ENCODE results near the gene CYP4V2. TPM values are rescaled to one million over a fixed set of nuclear protein-coding genes. Genes with fewer than 3 reads are reported as not detected.

The CYP4V2 gene
- total RNA-seq, 1 experiment from 2014 or later, result 8.6 TPM

DNA sequence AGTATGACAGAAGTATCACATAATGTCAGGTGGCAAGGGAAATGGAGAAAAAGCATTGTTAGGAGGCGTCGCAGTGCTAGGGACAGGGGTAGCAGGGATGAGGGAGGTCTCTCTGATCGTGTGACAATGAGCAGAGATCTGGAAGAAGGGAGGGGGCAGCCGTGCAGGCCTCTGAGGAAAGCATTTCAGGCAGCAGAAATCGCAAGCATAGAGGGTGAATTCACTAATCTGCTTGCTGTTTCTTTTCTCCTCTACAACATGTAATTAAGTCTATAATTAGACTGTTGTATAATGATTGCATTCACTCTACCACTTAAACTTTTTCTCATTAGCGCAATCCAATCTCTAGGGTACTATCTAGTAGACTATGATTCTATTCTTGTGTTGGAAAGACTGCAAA, 9.1 kb downstream of the CYP4V2 start:
- Histone ChIP-seq H3K27me3 (ENCODE audit: insufficient read depth, low read length) (no peaks in the 10 kb centered on the region), H2AFZ (ENCODE audit: low read depth, low read length, poor library complexity, severe bottlenecking) (no peak overlapping the region), H3K36me3 (ENCODE audit: control insufficient read depth in 1 of 2, insufficient read depth in 2 of 2, low read length in 2 of 2) (no peaks in the 10 kb centered on the region), H3K27ac (ENCODE audit: low read depth, low read length) (no peak overlapping the region), H3K79me2 (ENCODE audit: insufficient read depth, low read length) (no peaks in the 10 kb centered on the region), H3K4me1 (ENCODE audit: control insufficient read depth in 1 of 2, insufficient read depth in 2 of 2, low read length in 2 of 2) (peaks cover 0 to 17% of the 10 kb centered on the region in 2 experiments; a peak in 2 of 4 replicates), H3K9ac (ENCODE audit: low read length) (no peak overlapping the region), H3K4me3 (replicated peaks in 1 of 2; ENCODE audit: low read depth in 1 of 2, low read length in 2 of 2) (no peak overlapping the region), H3K9me2 (ENCODE audit: insufficient read depth) (no peaks in the 10 kb centered on the region), H4K20me1 (ENCODE audit: insufficient read depth) (no peaks in the 10 kb centered on the region), H3K9me3 (ENCODE audit: control insufficient read depth in 1 of 2, insufficient read depth in 1 of 2, low read depth in 1 of 2, low read length in 2 of 2) (no peaks in the 10 kb centered on the region), H3K4me2 (ENCODE audit: low read length) (no peak overlapping the region)
- ChIA-PET CTCF (no interaction called here), POLR2A (no interaction called here), RAD21 (ENCODE audit: low non-redundant PET in 1 of 2, low total read pairs in 2 of 2, uncharacterized antibody in 2 of 2, unreplicated experiment in 2 of 2) (no interaction called here)
- DNase-seq (ENCODE audit: low read depth, low spot score) (no peak), ATAC-seq (no peak)
- no TSS peak for BruUV-seq (replicated peaks)
- intact Hi-C loops (cut with micrococcal nuclease), result loop anchor here (2.0 kb wide), 1 partner anchor 132 kb away; the partner anchor contains the start of gene TLR3
- no peak for TF ChIP-seq ZFX (IDR thresholded peaks at IDR 0.05)
- no peak for TF ChIP-seq RAD21 (IDR thresholded peaks at IDR 0.05; ENCODE audit: low read depth)
- no peak for TF ChIP-seq EZH2 (IDR thresholded peaks at IDR 0.05)
- TF ChIP-seq JUND (IDR thresholded peaks at IDR 0.05), result no peak
- TF ChIP-seq MAX (IDR thresholded peaks at IDR 0.05), result no peak
- TF ChIP-seq, protein P1, sequence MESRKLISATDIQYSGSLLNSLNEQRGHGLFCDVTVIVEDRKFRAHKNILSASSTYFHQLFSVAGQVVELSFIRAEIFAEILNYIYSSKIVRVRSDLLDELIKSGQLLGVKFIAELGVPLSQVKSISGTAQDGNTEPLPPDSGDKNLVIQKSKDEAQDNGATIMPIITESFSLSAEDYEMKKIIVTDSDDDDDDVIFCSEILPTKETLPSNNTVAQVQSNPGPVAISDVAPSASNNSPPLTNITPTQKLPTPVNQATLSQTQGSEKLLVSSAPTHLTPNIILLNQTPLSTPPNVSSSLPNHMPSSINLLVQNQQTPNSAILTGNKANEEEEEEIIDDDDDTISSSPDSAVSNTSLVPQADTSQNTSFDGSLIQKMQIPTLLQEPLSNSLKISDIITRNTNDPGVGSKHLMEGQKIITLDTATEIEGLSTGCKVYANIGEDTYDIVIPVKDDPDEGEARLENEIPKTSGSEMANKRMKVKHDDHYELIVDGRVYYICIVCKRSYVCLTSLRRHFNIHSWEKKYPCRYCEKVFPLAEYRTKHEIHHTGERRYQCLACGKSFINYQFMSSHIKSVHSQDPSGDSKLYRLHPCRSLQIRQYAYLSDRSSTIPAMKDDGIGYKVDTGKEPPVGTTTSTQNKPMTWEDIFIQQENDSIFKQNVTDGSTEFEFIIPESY (IDR thresholded peaks at IDR 0.05; ENCODE audit: extremely low read depth, insufficient replicate concordance, low read length), result no peak
- no peak for TF ChIP-seq CTCF (IDR thresholded peaks at IDR 0.05 in 2 of 3, conservative IDR thresholded peaks at IDR 0.05 in 1 of 3; ENCODE audit: borderline replicate concordance in 1 of 3, insufficient read depth in 1 of 3, low read depth in 2 of 3, low read length in 2 of 3)
- no peak for TF ChIP-seq FOSL1 (IDR thresholded peaks at IDR 0.05; ENCODE audit: low read depth)
- TF ChIP-seq SRF (IDR thresholded peaks at IDR 0.05; ENCODE audit: low read depth), result no peak
- no peak for TF ChIP-seq EGR1 (IDR thresholded peaks at IDR 0.05; ENCODE audit: low read depth)

All from HCT116 (cell line).